WERI-Rb-1 (cell line): ENCODE data around the gene MYO18B.

ENCODE experiments used
- DNase-seq: peaks from one replicate; pipeline ENCODE4 v3.0.0-alpha.2; 2020
- H3K27ac ChIP-seq: fragments of 250-450 bp; sonication (Bioruptor Pico); 2 replicates; pipeline ENCODE4 v1.5.1; 2020; ENCODE audit warnings: mild to moderate bottlenecking, moderate library complexity
- H3K27me3 ChIP-seq: fragments of 250-450 bp; sonication (Bioruptor Pico); 2 replicates; pipeline ENCODE4 v1.5.1; 2021; ENCODE audit warnings: mild to moderate bottlenecking, low read depth, moderate library complexity; ENCODE audit not compliant: insufficient read depth, severe bottlenecking
- H3K36me3 ChIP-seq: fragments of 250-450 bp; sonication (Bioruptor Pico); 2 replicates; pipeline ENCODE4 v1.5.1; 2020; ENCODE audit warnings: mild to moderate bottlenecking, moderate library complexity
- H3K4me3 ChIP-seq: 2 replicates; pipeline ENCODE4 v1.5.1; 2011; ENCODE audit warnings: low read depth, mild to moderate bottlenecking, control low read depth, low read length
- H3K9me3 ChIP-seq: fragments of 250-450 bp; sonication (Bioruptor Pico); 2 replicates; pipeline ENCODE4 v1.5.1; 2021; ENCODE audit warnings: mild to moderate bottlenecking, moderate library complexity; ENCODE audit not compliant: severe bottlenecking
- CTCF ChIP-seq: IDR thresholded peaks from 2 replicates; pipeline ENCODE4 v1.5.1; 2011; ENCODE audit warnings: low read depth, mild to moderate bottlenecking, control low read depth, inconsistent platforms, low read length

MYO18B gene

GRCh38 chr22:26043031-26043430 is 301.0 kb downstream of the MYO18B start:
- Histone ChIP-seq H3K9me3 (no peaks in the 10 kb centered on the region), H3K36me3 (no peaks in the 10 kb centered on the region), H3K4me3 (no peak overlapping the region), H3K27me3 (no peaks in the 10 kb centered on the region), H3K27ac (no peak overlapping the region)
- TF ChIP-seq CTCF, result no peak
- no peak for DNase-seq

- H3K27me3 ChIP-seq, result no peaks in the 10 kb centered on the region
- H3K36me3 ChIP-seq, result no peaks in the 10 kb centered on the region
- H3K27ac ChIP-seq, result no peak overlapping the region
- DNase-seq, result no peak
- no peak overlapping the region for H3K4me3 ChIP-seq
- H3K9me3 ChIP-seq, result no peaks in the 10 kb centered on the region
- TF ChIP-seq CTCF, result no peak
Measured at GRCh38 chr22:26045051-26045450, 303.1 kb downstream of the MYO18B start.

- no peak overlapping the region for H3K27ac ChIP-seq
- H3K9me3 ChIP-seq, result no peaks in the 10 kb centered on the region
- H3K27me3 ChIP-seq, result no peaks in the 10 kb centered on the region
- no peak for TF ChIP-seq CTCF
- DNase-seq, result no peak
- H3K36me3 ChIP-seq, result no peaks in the 10 kb centered on the region
- no peak overlapping the region for H3K4me3 ChIP-seq
Measured at GRCh38 chr22:26045860-26046259, 303.9 kb downstream of the MYO18B start.

GRCh38 chr22:26047516-26047915 is 305.5 kb downstream of the MYO18B start:
- no peak for DNase-seq
- Histone ChIP-seq H3K36me3 (no peaks in the 10 kb centered on the region), H3K9me3 (no peaks in the 10 kb centered on the region), H3K27ac (no peak overlapping the region), H3K4me3 (no peak overlapping the region), H3K27me3 (no peaks in the 10 kb centered on the region)
- no peak for TF ChIP-seq CTCF

GRCh38 chr22:26047920-26048319 is 305.9 kb downstream of the MYO18B start:
- no peak for DNase-seq
- Histone ChIP-seq H3K9me3 (no peaks in the 10 kb centered on the region), H3K27me3 (no peaks in the 10 kb centered on the region), H3K36me3 (no peaks in the 10 kb centered on the region), H3K4me3 (no peak overlapping the region), H3K27ac (no peak overlapping the region)
- no peak for TF ChIP-seq CTCF

- no peak for TF ChIP-seq CTCF
- no peaks in the 10 kb centered on the region for H3K9me3 ChIP-seq
- no peaks in the 10 kb centered on the region for H3K36me3 ChIP-seq
- H3K4me3 ChIP-seq, result no peak overlapping the region
- H3K27me3 ChIP-seq, result no peaks in the 10 kb centered on the region
- H3K27ac ChIP-seq, result no peak overlapping the region
- no peak for DNase-seq
Measured at GRCh38 chr22:26050079-26050478, 308.1 kb downstream of the MYO18B start.
